NCI-H345 treated with DMSO at 0.1 percent for 48 hours (cell line): ENCODE measurements around the gene RNF151.
A peak's percentile ranks its signal among the peaks of the same experiment; 100 is the strongest.
"Not testable (repeated sequence)": the region's sequence is repeated elsewhere in the genome, so short reads cannot be mapped to it uniquely, and the experiment has no call there.

ENCODE experiments used
- DNase-seq: peaks from one replicate; lab custom pipeline; 2025; ENCODE audit not compliant: unreplicated experiment; lab: John Stamatoyannopoulos, UW

The RNF151 gene

GRCh38 chr16:2007081-2007836 lies 40.6 kb downstream of the RNF151 start:
- DNase-seq = no peak

GRCh38 chr16:2008009-2008526 lies 41.4 kb downstream of the RNF151 start:
- DNase-seq = no peak

GRCh38 chr16:2008631-2009163 lies 42.0 kb downstream of the RNF151 start:
- no peak for DNase-seq

- no peak for DNase-seq
Measured at GRCh38 chr16:2009164-2009711, 42.6 kb downstream of the RNF151 start.

- DNase-seq = peak; percentile 43
Measured at GRCh38 chr16:2009791-2010510, 43.3 kb downstream of the RNF151 start, which contains the start of gene ZNF598. Gene ZNF598 (minus strand): TSS chr16:2009821.

- DNase-seq = not testable (repeated sequence)
Measured at GRCh38 chr16:2011726-2012125, 45.1 kb downstream of the RNF151 start.

- DNase-seq = no peak
Measured at GRCh38 chr16:2013527-2013926, 46.9 kb downstream of the RNF151 start.

GRCh38 chr16:2015117-2015946 lies 48.7 kb downstream of the RNF151 start:
- no peak for DNase-seq

GRCh38 chr16:2015947-2016208 lies 49.2 kb downstream of the RNF151 start:
- no peak for DNase-seq

GRCh38 chr16:2016407-2016922 lies 49.8 kb downstream of the RNF151 start:
- DNase-seq = no peak
